PFSK-1 (cell line): Measurements from ENCODE around the gene SIN3A.

ENCODE experiments used
- POLR2AphosphoS5 ChIP-seq: IDR thresholded peaks from 2 replicates; pipeline ENCODE4 v1.6.1; 2012; ENCODE audit warnings: low read depth, mild to moderate bottlenecking, control low read depth, low read length, moderate library complexity
- SIN3A ChIP-seq: IDR thresholded peaks from 2 replicates; pipeline ENCODE4 v1.6.1; 2012; ENCODE audit warnings: mild to moderate bottlenecking, low read length, moderate library complexity, borderline replicate concordance; ENCODE audit not compliant: insufficient read depth
- TAF1 ChIP-seq: IDR thresholded peaks from 2 replicates; pipeline ENCODE4 v1.6.1; 2012; ENCODE audit warnings: low read length, control low read depth, borderline replicate concordance; ENCODE audit not compliant: insufficient read depth
- TF ChIP-seq, protein P1 (sequence below), 2 experiments: IDR thresholded peaks; 2 replicates each; pipeline versions ENCODE4 v1.6.1 to v1.8.0; 2011 to 2012; ENCODE audit warnings: low read depth in 2 of 2, low read length in 2 of 2, control low read depth in 1 of 2, inconsistent platforms in 1 of 2, mild to moderate bottlenecking in 1 of 2, moderate library complexity in 1 of 2; ENCODE audit not compliant: insufficient read depth in 1 of 2

DNA sequence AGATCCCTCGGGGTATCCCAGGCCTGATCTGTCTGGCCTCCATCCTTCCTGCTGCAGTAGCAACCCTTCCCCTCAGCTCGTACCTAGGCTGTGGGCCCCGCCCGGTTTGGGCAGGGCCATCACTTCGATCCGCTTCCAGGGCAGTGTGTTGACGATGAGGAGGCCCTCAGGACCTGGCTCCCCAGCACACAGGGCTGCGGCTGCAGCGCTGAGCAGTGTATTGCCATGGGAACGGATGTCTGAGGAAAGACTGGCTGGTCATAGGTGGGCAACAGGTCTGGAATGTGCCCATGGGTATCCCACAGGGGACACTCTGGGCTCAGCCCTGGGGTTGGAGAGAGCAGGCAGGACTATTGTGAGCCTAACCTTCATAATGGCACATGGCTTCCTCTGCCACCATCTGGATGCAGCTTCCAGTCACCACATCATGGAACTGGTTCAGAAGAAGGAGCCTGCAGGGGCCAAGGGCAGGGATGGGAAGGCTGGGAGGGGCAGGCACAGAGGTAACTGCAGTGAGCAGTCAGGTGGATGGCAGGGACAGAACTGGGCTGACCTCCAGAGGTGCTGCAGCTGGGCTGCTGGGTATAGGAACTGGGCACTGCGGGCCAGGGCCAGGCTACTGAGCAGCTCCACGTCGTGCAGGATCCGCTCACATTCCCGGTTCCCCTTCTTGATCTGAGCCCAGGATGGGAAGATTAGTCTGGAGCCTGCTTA, 91.8 kb downstream of the SIN3A start:
- TF ChIP-seq POLR2AphosphoS5 (no peak), SIN3A (no peak), TAF1 (no peak)
- TF ChIP-seq, protein P1, sequence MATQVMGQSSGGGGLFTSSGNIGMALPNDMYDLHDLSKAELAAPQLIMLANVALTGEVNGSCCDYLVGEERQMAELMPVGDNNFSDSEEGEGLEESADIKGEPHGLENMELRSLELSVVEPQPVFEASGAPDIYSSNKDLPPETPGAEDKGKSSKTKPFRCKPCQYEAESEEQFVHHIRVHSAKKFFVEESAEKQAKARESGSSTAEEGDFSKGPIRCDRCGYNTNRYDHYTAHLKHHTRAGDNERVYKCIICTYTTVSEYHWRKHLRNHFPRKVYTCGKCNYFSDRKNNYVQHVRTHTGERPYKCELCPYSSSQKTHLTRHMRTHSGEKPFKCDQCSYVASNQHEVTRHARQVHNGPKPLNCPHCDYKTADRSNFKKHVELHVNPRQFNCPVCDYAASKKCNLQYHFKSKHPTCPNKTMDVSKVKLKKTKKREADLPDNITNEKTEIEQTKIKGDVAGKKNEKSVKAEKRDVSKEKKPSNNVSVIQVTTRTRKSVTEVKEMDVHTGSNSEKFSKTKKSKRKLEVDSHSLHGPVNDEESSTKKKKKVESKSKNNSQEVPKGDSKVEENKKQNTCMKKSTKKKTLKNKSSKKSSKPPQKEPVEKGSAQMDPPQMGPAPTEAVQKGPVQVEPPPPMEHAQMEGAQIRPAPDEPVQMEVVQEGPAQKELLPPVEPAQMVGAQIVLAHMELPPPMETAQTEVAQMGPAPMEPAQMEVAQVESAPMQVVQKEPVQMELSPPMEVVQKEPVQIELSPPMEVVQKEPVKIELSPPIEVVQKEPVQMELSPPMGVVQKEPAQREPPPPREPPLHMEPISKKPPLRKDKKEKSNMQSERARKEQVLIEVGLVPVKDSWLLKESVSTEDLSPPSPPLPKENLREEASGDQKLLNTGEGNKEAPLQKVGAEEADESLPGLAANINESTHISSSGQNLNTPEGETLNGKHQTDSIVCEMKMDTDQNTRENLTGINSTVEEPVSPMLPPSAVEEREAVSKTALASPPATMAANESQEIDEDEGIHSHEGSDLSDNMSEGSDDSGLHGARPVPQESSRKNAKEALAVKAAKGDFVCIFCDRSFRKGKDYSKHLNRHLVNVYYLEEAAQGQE (IDR thresholded peaks at IDR 0.05; ENCODE audit: insufficient read depth in 1 of 2, low read depth in 2 of 2, low read length in 2 of 2) = no peak
